H9 (cell line): Measurements from ENCODE around the gene CADM1. TPM values are rescaled to one million over a fixed set of nuclear protein-coding genes. Genes with fewer than 3 reads are reported as not detected.

Experiments
- DNase-seq: peaks from one replicate; pipeline ENCODE4 v3.0.0-alpha.2; 2017
- H2AFZ ChIP-seq: one replicate; pipeline ENCODE4 v1.6.1; 2013; ENCODE audit warnings: mild to moderate bottlenecking, low read length, control low read depth, moderate library complexity
- H2AK5ac ChIP-seq: 2 replicates; pipeline ENCODE4 v1.6.1; 2013; ENCODE audit warnings: low read length, control low read depth, mixed read lengths; ENCODE audit not compliant: insufficient read length
- H2BK120ac ChIP-seq: one replicate; pipeline ENCODE4 v1.6.1; 2013; ENCODE audit warnings: low read depth, mild to moderate bottlenecking, low read length, control low read depth, inconsistent platforms; ENCODE audit not compliant: poor library complexity, severe bottlenecking
- H2BK12ac ChIP-seq: 2 replicates; pipeline ENCODE4 v1.6.1; 2013; ENCODE audit warnings: low read length, control low read depth, mixed read lengths, low read depth; ENCODE audit not compliant: insufficient read length
- H2BK15ac ChIP-seq: 2 replicates; pipeline ENCODE4 v1.6.1; 2013; ENCODE audit warnings: low read depth, low read length, control low read depth
- H2BK20ac ChIP-seq: one replicate; pipeline ENCODE4 v1.6.1; 2013; ENCODE audit warnings: low read depth, mild to moderate bottlenecking, low read length, control low read depth, inconsistent platforms; ENCODE audit not compliant: poor library complexity, severe bottlenecking
- H2BK5ac ChIP-seq: 2 replicates; pipeline ENCODE4 v1.6.1; 2013; ENCODE audit warnings: low read length, control low read depth, mixed read lengths; ENCODE audit not compliant: insufficient read length
- H3K14ac ChIP-seq: 2 replicates; pipeline ENCODE4 v1.6.1; 2013; ENCODE audit warnings: low read length, control low read depth; ENCODE audit not compliant: insufficient read depth
- H3K18ac ChIP-seq: 2 replicates; pipeline ENCODE4 v1.6.1; 2013; ENCODE audit warnings: low read depth, mild to moderate bottlenecking, mixed read lengths, low read length, control low read depth; ENCODE audit not compliant: insufficient read length
- H3K23ac ChIP-seq: 2 replicates; pipeline ENCODE4 v1.6.1; 2013; ENCODE audit warnings: low read length, control low read depth, mixed read lengths, low read depth; ENCODE audit not compliant: insufficient read length
- H3K23me2 ChIP-seq: 2 replicates; pipeline ENCODE4 v1.6.1; 2013; ENCODE audit warnings: low read depth, mild to moderate bottlenecking, mixed read lengths, low read length, control low read depth; ENCODE audit not compliant: insufficient read length, poor library complexity, severe bottlenecking
- H3K27ac ChIP-seq: 2 replicates; pipeline ENCODE4 v1.5.1; 2013; ENCODE audit warnings: low read length, control low read depth, mixed read lengths, low read depth; ENCODE audit not compliant: insufficient read length
- H3K27me3 ChIP-seq: 2 replicates; pipeline ENCODE4 v1.6.1; 2013; ENCODE audit warnings: low read length, control low read depth, inconsistent platforms; ENCODE audit not compliant: insufficient read depth
- H3K4ac ChIP-seq: 2 replicates; pipeline ENCODE4 v1.6.1; 2013; ENCODE audit warnings: low read depth, mild to moderate bottlenecking, control low read depth, inconsistent platforms, low read length, moderate library complexity
- H3K4me1 ChIP-seq: 2 replicates; pipeline ENCODE4 v1.6.1; 2013; ENCODE audit warnings: low read length, control low read depth, inconsistent platforms; ENCODE audit not compliant: insufficient read depth
- H3K4me2 ChIP-seq: 2 replicates; pipeline ENCODE4 v1.6.1; 2013; ENCODE audit warnings: low read length, control low read depth, mixed read lengths; ENCODE audit not compliant: insufficient read length, insufficient read depth
- H3K56ac ChIP-seq: 2 replicates; pipeline ENCODE4 v1.6.1; 2013; ENCODE audit warnings: low read depth, mild to moderate bottlenecking, mixed read lengths, low read length, control low read depth; ENCODE audit not compliant: insufficient read length
- H3K79me1 ChIP-seq: 2 replicates; pipeline ENCODE4 v1.6.1; 2013; ENCODE audit warnings: low read depth, mild to moderate bottlenecking, moderate library complexity, low read length, control low read depth, inconsistent platforms; ENCODE audit not compliant: insufficient read depth, poor library complexity, severe bottlenecking
- H3K79me2 ChIP-seq: 2 replicates; pipeline ENCODE4 v1.6.1; 2013; ENCODE audit warnings: low read length, control low read depth, inconsistent platforms; ENCODE audit not compliant: insufficient read depth
- H3K9ac ChIP-seq: 2 replicates; pipeline ENCODE4 v1.6.1; 2013; ENCODE audit warnings: low read length, control low read depth, mixed read lengths; ENCODE audit not compliant: insufficient read length; ENCODE audit errors: extremely low read depth
- H3K9me3 ChIP-seq: one replicate; pipeline ENCODE4 v1.6.1; 2013; ENCODE audit warnings: low read depth, low read length, inconsistent platforms; ENCODE audit not compliant: control insufficient read depth
- H3T11ph ChIP-seq: one replicate; pipeline ENCODE4 v1.6.1; 2013; ENCODE audit warnings: mild to moderate bottlenecking, low read length, control low read depth, inconsistent platforms
- H4K20me1 ChIP-seq: one replicate; pipeline ENCODE4 v1.6.1; 2013; ENCODE audit not compliant: control insufficient read depth, insufficient read length, insufficient read depth
- H4K5ac ChIP-seq: 2 replicates; pipeline ENCODE4 v1.6.1; 2013; ENCODE audit warnings: low read depth, mild to moderate bottlenecking, mixed read lengths, low read length, control low read depth; ENCODE audit not compliant: insufficient read length
- H4K8ac ChIP-seq: replicated peaks from 2 replicates; pipeline ENCODE4 v1.6.1; 2013; ENCODE audit warnings: low read length, control low read depth, mixed read lengths, low read depth; ENCODE audit not compliant: insufficient read length
- H4K91ac ChIP-seq: 2 replicates; pipeline ENCODE4 v1.6.1; 2013; ENCODE audit warnings: low read depth, mild to moderate bottlenecking, moderate library complexity, mixed read lengths, low read length, control low read depth; ENCODE audit not compliant: insufficient read length
- H3K27ac Mint-ChIP-seq, 3 experiments: 2 replicates in 2 of 3; 3 replicates in 1 of 3; pipeline ENCODE4 v1.8.0; 2020 to 2021; ENCODE audit warnings: mixed read lengths in 3 of 3, mild to moderate bottlenecking in 1 of 3, moderate library complexity in 1 of 3
- H3K27me3 Mint-ChIP-seq: 2 replicates; pipeline ENCODE4 v1.8.0; 2021; ENCODE audit warnings: low read depth, mild to moderate bottlenecking, moderate library complexity, mixed read lengths
- H3K36me3 Mint-ChIP-seq, 3 experiments: 2 replicates in 2 of 3; 3 replicates in 1 of 3; pipeline ENCODE4 v1.8.0; 2020 to 2021; ENCODE audit warnings: low read depth in 3 of 3, mixed read lengths in 3 of 3; ENCODE audit not compliant: insufficient read depth in 1 of 3
- H3K4me1 Mint-ChIP-seq, 2 experiments: 2 replicates each; pipeline ENCODE4 v1.8.0; 2020; ENCODE audit warnings: mixed read lengths in 2 of 2
- H3K4me3 Mint-ChIP-seq, 2 experiments: 2 replicates in 1 of 2; 3 replicates in 1 of 2; pipeline ENCODE4 v1.8.0; 2020 to 2021; ENCODE audit warnings: mild to moderate bottlenecking in 2 of 2, mixed read lengths in 2 of 2, moderate library complexity in 1 of 2
- H3K9me3 Mint-ChIP-seq, 2 experiments: 2 replicates in 1 of 2; 3 replicates in 1 of 2; pipeline ENCODE4 v1.8.0; 2020; ENCODE audit warnings: mild to moderate bottlenecking in 2 of 2, mixed read lengths in 2 of 2, moderate library complexity in 1 of 2
- WGBS: extraction: QIAGEN DNeasy Blood & Tissue Kit; methylation state at CpG from one replicate; pipeline ENCODE4 v1.1.7; 2013; ENCODE audit warnings: missing lambda C conversion rate, low lambda C conversion rate, mixed read lengths; ENCODE audit not compliant: insufficient read length; ENCODE audit errors: extremely low coverage; 5-methylcytosine and 5-hydroxymethylcytosine counted together
- total RNA-seq: library from RNA; stranded (reverse); gene quantifications from 2 replicates; pipeline ENCODE4 v1.2.1, GENCODE V29; 2021
- TF ChIP-seq, protein P1 (sequence below): fragments of 200-600 bp; sonication (generic); conservative IDR thresholded peaks from 3 replicates; pipeline ENCODE4 v1.8.0; 2021; ENCODE audit warnings: antibody characterized with exemption, mild to moderate bottlenecking

The CADM1 gene
- total RNA-seq, 1 experiment from 2014 or later: 11.9 TPM

DNA sequence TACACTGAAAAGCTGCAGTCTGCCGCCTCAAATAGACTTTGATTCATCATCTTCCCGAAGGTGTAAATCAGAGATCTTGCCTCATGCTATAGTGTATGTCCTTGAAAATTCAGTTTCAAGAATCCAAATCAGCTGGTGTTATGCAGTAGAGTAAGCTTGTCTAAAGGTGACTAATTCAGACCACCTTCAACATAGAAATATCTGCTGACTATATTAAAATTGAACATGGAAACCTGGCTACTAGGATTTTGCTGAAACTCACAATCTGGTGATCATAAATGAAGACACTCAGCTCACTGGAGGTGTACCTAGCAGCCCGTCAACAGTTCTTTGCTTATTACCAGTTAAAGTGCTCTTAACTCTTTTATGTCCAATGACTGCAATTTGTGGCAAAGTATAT is 266.6 kb downstream of the CADM1 start:
- Histone ChIP-seq H3K79me2 (no peaks in the 10 kb centered on the region), H2BK5ac (no peak overlapping the region)

More for the DNA sequence above, 266.6 kb downstream of the CADM1 start:
- no peaks in the 10 kb centered on the region for H4K20me1 ChIP-seq
- H3K36me3 Mint-ChIP-seq: no peaks in the 10 kb centered on the region
- no peaks in the 10 kb centered on the region for H3K23me2 ChIP-seq
- no peak overlapping the region for H3K18ac ChIP-seq
- H4K91ac ChIP-seq: no peak overlapping the region
- H3K14ac ChIP-seq: no peak overlapping the region
- no peak overlapping the region for H2AK5ac ChIP-seq
- no peaks in the 10 kb centered on the region for H3K27me3 ChIP-seq
- H3K4me1 ChIP-seq: no peaks in the 10 kb centered on the region
- H3K27me3 Mint-ChIP-seq: no peaks in the 10 kb centered on the region
- WGBS: no CpG with 5 or more reads among the region's 3 CpGs
- no peak overlapping the region for H3K4me2 ChIP-seq
- H3K4me1 Mint-ChIP-seq: peaks cover 0 to 7% of the 10 kb centered on the region in 2 experiments; a peak in 1 of 4 replicates
- H4K8ac ChIP-seq: no peak overlapping the region
- no peak overlapping the region for H3K9ac ChIP-seq
- DNase-seq: no peak
- no peak overlapping the region for H3K23ac ChIP-seq
- no peak overlapping the region for H2AFZ ChIP-seq
- no peak overlapping the region for H3K27ac Mint-ChIP-seq
- H2BK12ac ChIP-seq: no peak overlapping the region
- H3K27ac ChIP-seq: no peak overlapping the region
- no peak overlapping the region for H2BK120ac ChIP-seq
- H3K79me1 ChIP-seq: no peaks in the 10 kb centered on the region
- no peaks in the 10 kb centered on the region for H3K9me3 Mint-ChIP-seq
- no peak overlapping the region for H3T11ph ChIP-seq
- TF ChIP-seq, protein P1, sequence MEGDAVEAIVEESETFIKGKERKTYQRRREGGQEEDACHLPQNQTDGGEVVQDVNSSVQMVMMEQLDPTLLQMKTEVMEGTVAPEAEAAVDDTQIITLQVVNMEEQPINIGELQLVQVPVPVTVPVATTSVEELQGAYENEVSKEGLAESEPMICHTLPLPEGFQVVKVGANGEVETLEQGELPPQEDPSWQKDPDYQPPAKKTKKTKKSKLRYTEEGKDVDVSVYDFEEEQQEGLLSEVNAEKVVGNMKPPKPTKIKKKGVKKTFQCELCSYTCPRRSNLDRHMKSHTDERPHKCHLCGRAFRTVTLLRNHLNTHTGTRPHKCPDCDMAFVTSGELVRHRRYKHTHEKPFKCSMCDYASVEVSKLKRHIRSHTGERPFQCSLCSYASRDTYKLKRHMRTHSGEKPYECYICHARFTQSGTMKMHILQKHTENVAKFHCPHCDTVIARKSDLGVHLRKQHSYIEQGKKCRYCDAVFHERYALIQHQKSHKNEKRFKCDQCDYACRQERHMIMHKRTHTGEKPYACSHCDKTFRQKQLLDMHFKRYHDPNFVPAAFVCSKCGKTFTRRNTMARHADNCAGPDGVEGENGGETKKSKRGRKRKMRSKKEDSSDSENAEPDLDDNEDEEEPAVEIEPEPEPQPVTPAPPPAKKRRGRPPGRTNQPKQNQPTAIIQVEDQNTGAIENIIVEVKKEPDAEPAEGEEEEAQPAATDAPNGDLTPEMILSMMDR: no peak
- H2BK20ac ChIP-seq: no peak overlapping the region
- H3K56ac ChIP-seq: no peak overlapping the region
- no peak overlapping the region for H3K4me3 Mint-ChIP-seq
- no peak overlapping the region for H2BK15ac ChIP-seq
- H3K9me3 ChIP-seq: no peaks in the 10 kb centered on the region
- no peak overlapping the region for H4K5ac ChIP-seq
- H3K4ac ChIP-seq: no peak overlapping the region
